A549 (cell line): Measurements from ENCODE around the gene ABCC5. TPM values are rescaled to one million over a fixed set of nuclear protein-coding genes. Genes with fewer than 3 reads are reported as not detected.

Experiments
- ATAC-seq, 2 experiments: fragments of 200-7000 bp in 1 of 2; fragments of >200 bp in 1 of 2; cut with Nextera tagmentation in 1 of 2; cut with Tn5 transposase in 1 of 2; 3 replicates each; pipeline versions ENCODE4 v1.8.0 to v1.9.1; 2018 to 2020; ENCODE audit warnings: mild to moderate bottlenecking in 1 of 2, moderate library complexity in 1 of 2
- CTCF ChIA-PET: fragments of 300-600 bp; sonication (Branson Sonifier 250); formaldehyde crosslinking; extraction: SDS; loops from one replicate; lab custom pipeline; 2021; ENCODE audit warnings: antibody characterized with exemption, inconsistent platforms; lab: Yijun Ruan, JAX
- POLR2A ChIA-PET: fragments of 350-600 bp; formaldehyde crosslinking; extraction: SDS; loops from one replicate; lab custom pipeline; 2021; ENCODE audit warnings: antibody characterized with exemption, inconsistent platforms; lab: Yijun Ruan, JAX
- DNase-seq, 2 experiments: peaks; one replicate each; pipeline versions ENCODE4 v3.0.0 to v3.0.0-alpha.2; 2011 to 2016; ENCODE audit warnings: low read depth in 1 of 2, low spot score in 1 of 2
- FAIRE-seq: peaks from 2 replicates; lab custom pipeline; 2011; peaks lifted over from hg19 to GRCh38; lab: Jason Lieb, UNC
- H3K27ac ChIP-seq, 2 experiments: fragments of >200 bp; sonication (Bioruptor Twin); formaldehyde crosslinking; 3 replicates each; pipeline ENCODE4 v1.5.1; 2016 to 2017
- H3K4me1 ChIP-seq: fragments of >200 bp; sonication (Bioruptor Twin); formaldehyde crosslinking; 3 replicates; pipeline ENCODE4 v1.6.1; 2016
- H3K4me2 ChIP-seq: fragments of >200 bp; sonication (Bioruptor Twin); formaldehyde crosslinking; 3 replicates; pipeline ENCODE4 v1.6.1; 2016
- H3K4me3 ChIP-seq: fragments of >200 bp; sonication (Bioruptor Twin); formaldehyde crosslinking; 3 replicates; pipeline ENCODE4 v1.5.1; 2016
- H3K9me3 ChIP-seq: fragments of >200 bp; sonication (Bioruptor Twin); formaldehyde crosslinking; 3 replicates; pipeline ENCODE4 v1.6.1; 2016
- BCL3 ChIP-seq: fragments of >200 bp; sonication (Bioruptor Twin); formaldehyde crosslinking; IDR thresholded peaks from 3 replicates; pipeline ENCODE4 v1.6.1; 2016
- CBX2 ChIP-seq: fragments of 200-600 bp; sonication (generic); IDR thresholded peaks from 2 replicates; pipeline ENCODE4 v1.6.1; 2016; ENCODE audit warnings: low read depth, mild to moderate bottlenecking, borderline replicate concordance
- CBX8 ChIP-seq: fragments of 200-600 bp; sonication (generic); IDR thresholded peaks from 2 replicates; pipeline ENCODE4 v1.6.1; 2016
- CHD4 ChIP-seq: fragments of 200-600 bp; sonication (generic); IDR thresholded peaks from 2 replicates; pipeline ENCODE4 v1.6.1; 2016; ENCODE audit warnings: antibody characterized with exemption, mild to moderate bottlenecking, borderline replicate concordance
- EHMT2 ChIP-seq: fragments of 200-600 bp; sonication (generic); IDR thresholded peaks from 2 replicates; pipeline ENCODE4 v1.6.1; 2016; ENCODE audit warnings: antibody characterized with exemption, low read depth, mild to moderate bottlenecking, moderate library complexity
- ESRRA ChIP-seq: fragments of 150-350 bp; IDR thresholded peaks from 2 replicates; pipeline ENCODE4 v1.6.1; 2014; ENCODE audit warnings: mild to moderate bottlenecking, low read length, borderline replicate concordance
- HDAC2 ChIP-seq: fragments of 200-600 bp; sonication (generic); IDR thresholded peaks from 2 replicates; pipeline ENCODE4 v1.6.1; 2016
- HEYL ChIP-seq: fragments of 250-450 bp; sonication (Bioruptor Pico); IDR thresholded peaks from 2 replicates; pipeline ENCODE4 v1.8.0; 2021; ENCODE audit warnings: mild to moderate bottlenecking, moderate library complexity
- HOXB5 ChIP-seq: fragments of 250-450 bp; sonication (Bioruptor Pico); IDR thresholded peaks from 2 replicates; pipeline ENCODE4 v1.5.0; 2020; ENCODE audit warnings: mild to moderate bottlenecking, moderate library complexity
- PHF8 ChIP-seq: fragments of 200-600 bp; sonication (generic); IDR thresholded peaks from 2 replicates; pipeline ENCODE4 v1.6.1; 2016; ENCODE audit warnings: low read depth, mild to moderate bottlenecking, antibody characterized with exemption, moderate library complexity, borderline replicate concordance
- RCOR1 ChIP-seq: fragments of 150-350 bp; IDR thresholded peaks from 2 replicates; pipeline ENCODE4 v1.6.1; 2014; ENCODE audit warnings: antibody characterized with exemption, low read length, low read depth
- REST ChIP-seq: fragments of 200-600 bp; sonication (generic); IDR thresholded peaks from 2 replicates; pipeline ENCODE4 v1.6.1; 2016; ENCODE audit warnings: antibody characterized with exemption, mild to moderate bottlenecking, moderate library complexity
- RNF2 ChIP-seq: fragments of 200-600 bp; sonication (generic); IDR thresholded peaks from 2 replicates; pipeline ENCODE4 v1.6.1; 2016; ENCODE audit warnings: low read depth, mild to moderate bottlenecking, antibody characterized with exemption, moderate library complexity, borderline replicate concordance
- TP53 ChIP-seq: fragments of 250-450 bp; sonication (Bioruptor Pico); IDR thresholded peaks from 2 replicates; pipeline ENCODE4 v1.5.0; 2021; ENCODE audit warnings: mild to moderate bottlenecking, moderate library complexity
- ZFP36 ChIP-seq: fragments of 450-650 bp; IDR thresholded peaks from 2 replicates; pipeline ENCODE4 v1.6.1; 2014; ENCODE audit warnings: borderline replicate concordance; ENCODE audit not compliant: partially characterized antibody
- ZNF302 ChIP-seq: fragments of 250-450 bp; sonication (Bioruptor Pico); IDR thresholded peaks from 2 replicates; pipeline ENCODE4 v1.9.0; 2021; ENCODE audit warnings: inconsistent platforms, mild to moderate bottlenecking, moderate library complexity
- ZSCAN20 ChIP-seq: fragments of 250-450 bp; sonication (Bioruptor Pico); IDR thresholded peaks from 2 replicates; pipeline ENCODE4 v1.8.0; 2022; ENCODE audit warnings: mild to moderate bottlenecking, moderate library complexity
- WGBS: methylation state at CpG from one replicate; pipeline ENCODE4 v1.1.6; 2017; ENCODE audit errors: missing lambda C conversion rate; 5-methylcytosine and 5-hydroxymethylcytosine counted together
- polyA plus RNA-seq, 4 experiments: library from polyadenylated mRNA; depleted of rRNA in 3 of 4; stranded (reverse); fragments of >200 nt; fragmentation: RNase III in 1 of 4; extraction: RNeasy Plus Mini Kit Qiagen cat#74134 plus additional on column Dnase treatment in 1 of 4; gene quantifications; 2 replicates in 3 of 4; 3 replicates in 1 of 4; pipeline ENCODE4 v1.2.3, GENCODE V29; 2011 to 2017
- TF ChIP-seq, protein P1 (sequence below): IDR thresholded peaks from 2 replicates; pipeline ENCODE4 v1.6.1; 2012
- TF ChIP-seq, protein P2 (sequence below): IDR thresholded peaks from 2 replicates; pipeline ENCODE4 v1.6.1; 2012
- TF ChIP-seq, protein P3 (sequence below): IDR thresholded peaks from 2 replicates; pipeline ENCODE4 v1.6.1; 2012; ENCODE audit warnings: low read depth, borderline replicate concordance
- TF ChIP-seq, protein P4 (sequence below): fragments of 450-650 bp; IDR thresholded peaks from 2 replicates; pipeline ENCODE4 v1.6.1; 2014; ENCODE audit warnings: antibody characterized with exemption
- TF ChIP-seq, protein P5 (sequence below): fragments of 250-450 bp; sonication (Bioruptor Pico); IDR thresholded peaks from 2 replicates; pipeline ENCODE4 v1.5.0; 2021; ENCODE audit warnings: mild to moderate bottlenecking, moderate library complexity, borderline replicate concordance

Gene ABCC5
- polyA plus RNA-seq, 2 of the 4 experiments (the other 2 are of a cell fraction) = 14.2 to 20.7 TPM

- TF ChIP-seq REST (no peak), HEYL (CRISPR knock-in tag) (no peak)
- TF ChIP-seq, protein P1, sequence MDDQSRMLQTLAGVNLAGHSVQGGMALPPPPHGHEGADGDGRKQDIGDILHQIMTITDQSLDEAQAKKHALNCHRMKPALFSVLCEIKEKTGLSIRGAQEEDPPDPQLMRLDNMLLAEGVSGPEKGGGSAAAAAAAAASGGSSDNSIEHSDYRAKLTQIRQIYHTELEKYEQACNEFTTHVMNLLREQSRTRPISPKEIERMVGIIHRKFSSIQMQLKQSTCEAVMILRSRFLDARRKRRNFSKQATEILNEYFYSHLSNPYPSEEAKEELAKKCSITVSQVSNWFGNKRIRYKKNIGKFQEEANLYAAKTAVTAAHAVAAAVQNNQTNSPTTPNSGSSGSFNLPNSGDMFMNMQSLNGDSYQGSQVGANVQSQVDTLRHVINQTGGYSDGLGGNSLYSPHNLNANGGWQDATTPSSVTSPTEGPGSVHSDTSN = no peak
These were observed 643 bp downstream of the ABCC5 start (continued) for GRCh38 chr3:184016811-184017671.

- no peak for FAIRE-seq
- no peak for ATAC-seq
- no peak overlapping the region for H3K27ac ChIP-seq
- no peaks in the 10 kb centered on the region for H3K9me3 ChIP-seq
- 82% methylated on average over 5 of the region's 5 CpGs for WGBS
- H3K4me3 ChIP-seq = peak overlapping the region; percentile 93; the same call in 2 of the 3 replicates
- no peak for DNase-seq
- ChIA-PET POLR2A (interaction anchor here (0.7 kb wide), 1 partner anchor 169 kb away, joined by 4 read pairs; no protein-coding TSS in a partner anchor), CTCF (interaction anchor here (0.6 to 4.8 kb wide), 8 partner anchors 10 to 120 kb away, joined by 3 to 37 read pairs (median 4); no protein-coding TSS in a partner anchor)
- peaks cover 9% of the 10 kb centered on the region; the same call in 2 of the 3 replicates for H3K4me1 ChIP-seq
- peak overlapping the region; percentile 98 for H3K4me2 ChIP-seq
- TF ChIP-seq, protein P2, sequence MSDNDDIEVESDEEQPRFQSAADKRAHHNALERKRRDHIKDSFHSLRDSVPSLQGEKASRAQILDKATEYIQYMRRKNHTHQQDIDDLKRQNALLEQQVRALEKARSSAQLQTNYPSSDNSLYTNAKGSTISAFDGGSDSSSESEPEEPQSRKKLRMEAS = no peak
- TF ChIP-seq TP53 (no peak), PHF8 (no peak), RCOR1 (no peak), CBX8 (no peak), BCL3 (no peak), HDAC2 (no peak), ZSCAN20 (CRISPR knock-in tag) (no peak), ZFP36 (no peak), ESRRA (no peak), CBX2 (no peak), HOXB5 (no peak), CHD4 (no peak), ZNF302 (no peak), RNF2 (no peak), EHMT2 (no peak)
- TF ChIP-seq, protein P3, sequence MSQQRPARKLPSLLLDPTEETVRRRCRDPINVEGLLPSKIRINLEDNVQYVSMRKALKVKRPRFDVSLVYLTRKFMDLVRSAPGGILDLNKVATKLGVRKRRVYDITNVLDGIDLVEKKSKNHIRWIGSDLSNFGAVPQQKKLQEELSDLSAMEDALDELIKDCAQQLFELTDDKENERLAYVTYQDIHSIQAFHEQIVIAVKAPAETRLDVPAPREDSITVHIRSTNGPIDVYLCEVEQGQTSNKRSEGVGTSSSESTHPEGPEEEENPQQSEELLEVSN = no peak
- TF ChIP-seq, protein P4, sequence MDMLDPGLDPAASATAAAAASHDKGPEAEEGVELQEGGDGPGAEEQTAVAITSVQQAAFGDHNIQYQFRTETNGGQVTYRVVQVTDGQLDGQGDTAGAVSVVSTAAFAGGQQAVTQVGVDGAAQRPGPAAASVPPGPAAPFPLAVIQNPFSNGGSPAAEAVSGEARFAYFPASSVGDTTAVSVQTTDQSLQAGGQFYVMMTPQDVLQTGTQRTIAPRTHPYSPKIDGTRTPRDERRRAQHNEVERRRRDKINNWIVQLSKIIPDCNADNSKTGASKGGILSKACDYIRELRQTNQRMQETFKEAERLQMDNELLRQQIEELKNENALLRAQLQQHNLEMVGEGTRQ = no peak
- TF ChIP-seq, protein P5, sequence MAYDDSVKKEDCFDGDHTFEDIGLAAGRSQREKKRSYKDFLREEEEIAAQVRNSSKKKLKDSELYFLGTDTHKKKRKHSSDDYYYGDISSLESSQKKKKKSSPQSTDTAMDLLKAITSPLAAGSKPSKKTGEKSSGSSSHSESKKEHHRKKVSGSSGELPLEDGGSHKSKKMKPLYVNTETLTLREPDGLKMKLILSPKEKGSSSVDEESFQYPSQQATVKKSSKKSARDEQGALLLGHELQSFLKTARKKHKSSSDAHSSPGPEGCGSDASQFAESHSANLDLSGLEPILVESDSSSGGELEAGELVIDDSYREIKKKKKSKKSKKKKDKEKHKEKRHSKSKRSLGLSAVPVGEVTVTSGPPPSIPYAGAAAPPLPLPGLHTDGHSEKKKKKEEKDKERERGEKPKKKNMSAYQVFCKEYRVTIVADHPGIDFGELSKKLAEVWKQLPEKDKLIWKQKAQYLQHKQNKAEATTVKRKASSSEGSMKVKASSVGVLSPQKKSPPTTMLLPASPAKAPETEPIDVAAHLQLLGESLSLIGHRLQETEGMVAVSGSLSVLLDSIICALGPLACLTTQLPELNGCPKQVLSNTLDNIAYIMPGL = no peak
These were observed 1.5 kb downstream of the ABCC5 start for GRCh38 chr3:184016169-184016570.
